Panc1 (cell line): ENCODE results near the gene ME2. TPM values are rescaled to one million over a fixed set of nuclear protein-coding genes. Genes with fewer than 3 reads are reported as not detected.

Experiments
- ATAC-seq: fragments of 200-7000 bp; cut with Tn5 transposase; 2 replicates; pipeline ENCODE4 v1.9.1; 2020; ENCODE audit warnings: mild to moderate bottlenecking, moderate library complexity
- BruUV-seq: library from RNA; stranded (reverse); fragments of 400-500 nt; replicated peaks from 2 replicates; lab custom pipeline; 2021; lab: Mats Ljungman, UMichigan
- CTCF ChIA-PET: fragments of 300-600 bp; sonication (Branson Sonifier 250); formaldehyde crosslinking; loops from one replicate; lab custom pipeline; 2022; ENCODE audit warnings: antibody characterized with exemption; lab: Charles Lee
- POLR2A ChIA-PET: fragments of 300-600 bp; sonication (Branson Sonifier 250); formaldehyde crosslinking; loops from one replicate; lab custom pipeline; 2022; ENCODE audit warnings: antibody characterized with exemption; lab: Charles Lee
- DNase-seq: peaks from one replicate; pipeline ENCODE4 v3.0.0-alpha.2; 2010; ENCODE audit warnings: low read depth, low spot score
- H3K27ac ChIP-seq: 2 replicates; pipeline ENCODE4 v1.5.1; 2011; ENCODE audit warnings: mild to moderate bottlenecking, low read length, inconsistent platforms
- H3K27me3 ChIP-seq: fragments of 200-500 bp; sonication (Bioruptor generic); 2 replicates; pipeline ENCODE4 v1.6.0; 2014; ENCODE audit warnings: low read length, inconsistent platforms; ENCODE audit not compliant: control insufficient read depth, insufficient read depth
- H3K36me3 ChIP-seq: fragments of 200-500 bp; sonication (Bioruptor generic); 2 replicates; pipeline ENCODE4 v1.5.1; 2014; ENCODE audit warnings: inconsistent platforms, mild to moderate bottlenecking, low read length, moderate library complexity; ENCODE audit not compliant: control insufficient read depth, insufficient read depth
- H3K4me1 ChIP-seq: 2 replicates; pipeline ENCODE4 v1.5.1; 2011; ENCODE audit warnings: inconsistent platforms, mild to moderate bottlenecking, low read length, moderate library complexity; ENCODE audit not compliant: control insufficient read depth, insufficient read depth
- H3K4me3 ChIP-seq, 2 experiments: 2 replicates each; pipeline ENCODE4 v1.5.1; 2011 to 2012; ENCODE audit warnings: low read depth in 2 of 2, low read length in 2 of 2, mild to moderate bottlenecking in 2 of 2, inconsistent platforms in 1 of 2, moderate library complexity in 1 of 2
- H3K9me3 ChIP-seq: fragments of 200-500 bp; sonication (Bioruptor generic); 2 replicates; pipeline ENCODE4 v1.5.1; 2014; ENCODE audit warnings: low read depth, mild to moderate bottlenecking, inconsistent platforms, low read length, moderate library complexity; ENCODE audit not compliant: control insufficient read depth, insufficient read depth
- POLR2AphosphoS5 ChIP-seq: IDR thresholded peaks from 2 replicates; pipeline ENCODE4 v1.6.1; 2012; ENCODE audit warnings: mild to moderate bottlenecking, low read depth, low read length, moderate library complexity
- SIN3A ChIP-seq: IDR thresholded peaks from 2 replicates; pipeline ENCODE4 v1.6.1; 2012; ENCODE audit warnings: low read depth, mild to moderate bottlenecking, low read length, moderate library complexity, borderline replicate concordance; ENCODE audit not compliant: insufficient read depth
- TCF7L2 ChIP-seq: IDR thresholded peaks from 2 replicates; pipeline ENCODE4 v1.6.1; 2011; ENCODE audit warnings: mild to moderate bottlenecking, low read depth, low read length, inconsistent platforms
- in situ Hi-C: cut with HindIII; loops from 2 replicates; pipeline ENCODE4 v1.10.0; 2016; ENCODE audit warnings: low sequenced_read_pairs, low pct_unique_long_range_greater_than_20kb
- intact Hi-C: fragments of 100-400 bp; cut with micrococcal nuclease; formaldehyde crosslinking; loops from one replicate; pipeline ENCODE4 v1.10.0; 2022; ENCODE audit not compliant: unreplicated experiment
- total RNA-seq: library from RNA; stranded (reverse); gene quantifications from one replicate; pipeline ENCODE4 v1.2.1, GENCODE V29; 2021; ENCODE audit not compliant: unreplicated experiment
- TF ChIP-seq, protein P1 (sequence below), 2 experiments: IDR thresholded peaks; 2 replicates each; pipeline ENCODE4 v1.6.1; 2011 to 2012; ENCODE audit warnings: low read depth in 2 of 2, control low read depth in 1 of 2, low read length in 1 of 2, mild to moderate bottlenecking in 1 of 2, moderate library complexity in 1 of 2; ENCODE audit not compliant: insufficient read depth in 1 of 2
- TF ChIP-seq, protein P2 (sequence below): fragments of 450-650 bp; IDR thresholded peaks from 2 replicates; pipeline ENCODE4 v1.5.1; 2017; ENCODE audit warnings: mild to moderate bottlenecking

Gene ME2
- total RNA-seq, 1 experiment from 2014 or later, result 38.2 TPM

GRCh38 chr18:50850307-50851065 is 28.4 kb upstream of the ME2 start:
- BruUV-seq, result no TSS peak
- no peaks in the 10 kb centered on the region for H3K9me3 ChIP-seq
- in situ Hi-C loops, result no loop called here
- CTCF ChIA-PET, result no interaction called here
- DNase-seq (no peak), ATAC-seq (no peak)
- no peak for TF ChIP-seq TCF7L2
- TF ChIP-seq SIN3A, result no peak
- TF ChIP-seq, protein P1, sequence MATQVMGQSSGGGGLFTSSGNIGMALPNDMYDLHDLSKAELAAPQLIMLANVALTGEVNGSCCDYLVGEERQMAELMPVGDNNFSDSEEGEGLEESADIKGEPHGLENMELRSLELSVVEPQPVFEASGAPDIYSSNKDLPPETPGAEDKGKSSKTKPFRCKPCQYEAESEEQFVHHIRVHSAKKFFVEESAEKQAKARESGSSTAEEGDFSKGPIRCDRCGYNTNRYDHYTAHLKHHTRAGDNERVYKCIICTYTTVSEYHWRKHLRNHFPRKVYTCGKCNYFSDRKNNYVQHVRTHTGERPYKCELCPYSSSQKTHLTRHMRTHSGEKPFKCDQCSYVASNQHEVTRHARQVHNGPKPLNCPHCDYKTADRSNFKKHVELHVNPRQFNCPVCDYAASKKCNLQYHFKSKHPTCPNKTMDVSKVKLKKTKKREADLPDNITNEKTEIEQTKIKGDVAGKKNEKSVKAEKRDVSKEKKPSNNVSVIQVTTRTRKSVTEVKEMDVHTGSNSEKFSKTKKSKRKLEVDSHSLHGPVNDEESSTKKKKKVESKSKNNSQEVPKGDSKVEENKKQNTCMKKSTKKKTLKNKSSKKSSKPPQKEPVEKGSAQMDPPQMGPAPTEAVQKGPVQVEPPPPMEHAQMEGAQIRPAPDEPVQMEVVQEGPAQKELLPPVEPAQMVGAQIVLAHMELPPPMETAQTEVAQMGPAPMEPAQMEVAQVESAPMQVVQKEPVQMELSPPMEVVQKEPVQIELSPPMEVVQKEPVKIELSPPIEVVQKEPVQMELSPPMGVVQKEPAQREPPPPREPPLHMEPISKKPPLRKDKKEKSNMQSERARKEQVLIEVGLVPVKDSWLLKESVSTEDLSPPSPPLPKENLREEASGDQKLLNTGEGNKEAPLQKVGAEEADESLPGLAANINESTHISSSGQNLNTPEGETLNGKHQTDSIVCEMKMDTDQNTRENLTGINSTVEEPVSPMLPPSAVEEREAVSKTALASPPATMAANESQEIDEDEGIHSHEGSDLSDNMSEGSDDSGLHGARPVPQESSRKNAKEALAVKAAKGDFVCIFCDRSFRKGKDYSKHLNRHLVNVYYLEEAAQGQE (IDR thresholded peaks at IDR 0.05; ENCODE audit: insufficient read depth in 1 of 2, low read depth in 2 of 2, low read length in 1 of 2), result no peak
- no peak for TF ChIP-seq POLR2AphosphoS5
- TF ChIP-seq, protein P2, sequence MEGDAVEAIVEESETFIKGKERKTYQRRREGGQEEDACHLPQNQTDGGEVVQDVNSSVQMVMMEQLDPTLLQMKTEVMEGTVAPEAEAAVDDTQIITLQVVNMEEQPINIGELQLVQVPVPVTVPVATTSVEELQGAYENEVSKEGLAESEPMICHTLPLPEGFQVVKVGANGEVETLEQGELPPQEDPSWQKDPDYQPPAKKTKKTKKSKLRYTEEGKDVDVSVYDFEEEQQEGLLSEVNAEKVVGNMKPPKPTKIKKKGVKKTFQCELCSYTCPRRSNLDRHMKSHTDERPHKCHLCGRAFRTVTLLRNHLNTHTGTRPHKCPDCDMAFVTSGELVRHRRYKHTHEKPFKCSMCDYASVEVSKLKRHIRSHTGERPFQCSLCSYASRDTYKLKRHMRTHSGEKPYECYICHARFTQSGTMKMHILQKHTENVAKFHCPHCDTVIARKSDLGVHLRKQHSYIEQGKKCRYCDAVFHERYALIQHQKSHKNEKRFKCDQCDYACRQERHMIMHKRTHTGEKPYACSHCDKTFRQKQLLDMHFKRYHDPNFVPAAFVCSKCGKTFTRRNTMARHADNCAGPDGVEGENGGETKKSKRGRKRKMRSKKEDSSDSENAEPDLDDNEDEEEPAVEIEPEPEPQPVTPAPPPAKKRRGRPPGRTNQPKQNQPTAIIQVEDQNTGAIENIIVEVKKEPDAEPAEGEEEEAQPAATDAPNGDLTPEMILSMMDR, result no peak
- no peaks in the 10 kb centered on the region for H3K4me1 ChIP-seq
- H3K4me3 ChIP-seq, result no peak overlapping the region
- H3K27me3 ChIP-seq, result no peaks in the 10 kb centered on the region
- POLR2A ChIA-PET, result no interaction called here
- no peaks in the 10 kb centered on the region for H3K36me3 ChIP-seq
- intact Hi-C loops, result no loop called here
- no peak overlapping the region for H3K27ac ChIP-seq

- no peak overlapping the region for H3K27ac ChIP-seq
Measured at GRCh38 chr18:50853863-50854271, 25.1 kb upstream of the ME2 start.

More at GRCh38 chr18:50853863-50854271, 25.1 kb upstream of the ME2 start:
- POLR2A ChIA-PET, result no interaction called here
- H3K4me1 ChIP-seq, result no peaks in the 10 kb centered on the region
- no peaks in the 10 kb centered on the region for H3K27me3 ChIP-seq
- no peak overlapping the region for H3K4me3 ChIP-seq
- CTCF ChIA-PET, result no interaction called here
- intact Hi-C loops, result no loop called here
- BruUV-seq, result no TSS peak
- no peaks in the 10 kb centered on the region for H3K36me3 ChIP-seq
- TF ChIP-seq SIN3A (no peak), POLR2AphosphoS5 (no peak), TCF7L2 (no peak)
- TF ChIP-seq, protein P2, result no peak
- TF ChIP-seq, protein P1 (IDR thresholded peaks at IDR 0.05; ENCODE audit: insufficient read depth in 1 of 2, low read depth in 2 of 2, low read length in 1 of 2), result no peak
- in situ Hi-C loops, result no loop called here
- ATAC-seq (peak; percentile 82), DNase-seq (peak; percentile 75)
- no peaks in the 10 kb centered on the region for H3K9me3 ChIP-seq
